ENCODE results near the gene CADM1.

DNA sequence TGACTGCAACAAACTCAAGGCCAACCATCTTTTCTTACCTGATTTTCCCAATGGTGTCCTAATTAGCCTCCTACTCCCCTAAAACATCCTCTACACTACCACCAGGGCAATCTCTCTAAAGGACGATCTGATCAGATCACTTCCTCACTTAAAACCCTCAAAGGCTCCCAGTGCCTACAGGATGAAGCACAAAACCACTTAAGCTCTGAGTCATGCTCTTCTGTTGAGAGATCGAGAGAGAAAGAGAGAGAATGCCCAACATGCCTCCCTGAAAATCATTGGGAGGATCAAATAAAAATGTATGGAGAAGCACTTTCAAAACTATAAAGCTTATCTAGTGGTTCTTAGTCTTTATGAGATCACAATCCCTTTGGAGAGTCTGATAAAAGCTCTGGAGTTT is 171.1 kb downstream of the CADM1 start:
- TF ChIP-seq EZH2 (IDR thresholded peaks at IDR 0.05; ENCODE audit: low read length, unreplicated experiment): no peak
- TF ChIP-seq, protein P1, sequence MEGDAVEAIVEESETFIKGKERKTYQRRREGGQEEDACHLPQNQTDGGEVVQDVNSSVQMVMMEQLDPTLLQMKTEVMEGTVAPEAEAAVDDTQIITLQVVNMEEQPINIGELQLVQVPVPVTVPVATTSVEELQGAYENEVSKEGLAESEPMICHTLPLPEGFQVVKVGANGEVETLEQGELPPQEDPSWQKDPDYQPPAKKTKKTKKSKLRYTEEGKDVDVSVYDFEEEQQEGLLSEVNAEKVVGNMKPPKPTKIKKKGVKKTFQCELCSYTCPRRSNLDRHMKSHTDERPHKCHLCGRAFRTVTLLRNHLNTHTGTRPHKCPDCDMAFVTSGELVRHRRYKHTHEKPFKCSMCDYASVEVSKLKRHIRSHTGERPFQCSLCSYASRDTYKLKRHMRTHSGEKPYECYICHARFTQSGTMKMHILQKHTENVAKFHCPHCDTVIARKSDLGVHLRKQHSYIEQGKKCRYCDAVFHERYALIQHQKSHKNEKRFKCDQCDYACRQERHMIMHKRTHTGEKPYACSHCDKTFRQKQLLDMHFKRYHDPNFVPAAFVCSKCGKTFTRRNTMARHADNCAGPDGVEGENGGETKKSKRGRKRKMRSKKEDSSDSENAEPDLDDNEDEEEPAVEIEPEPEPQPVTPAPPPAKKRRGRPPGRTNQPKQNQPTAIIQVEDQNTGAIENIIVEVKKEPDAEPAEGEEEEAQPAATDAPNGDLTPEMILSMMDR (conservative IDR thresholded peaks at IDR 0.05; ENCODE audit: low read depth, low read length): no peak
